HCEC 1CT (cell line): ENCODE results near the gene CDC42EP5.
"Not testable (repeated sequence)": the region's sequence is repeated elsewhere in the genome, so short reads cannot be mapped to it uniquely, and the experiment has no call there.

Experiments used
- DNase-seq: peaks from one replicate; pipeline ENCODE4 v3.0.0-alpha.2; 2017

Gene CDC42EP5

GRCh38 chr19:54489341-54489740, 16.2 kb upstream of the CDC42EP5 start:
- DNase-seq, result no peak

- DNase-seq, result no peak
Observed at GRCh38 chr19:54485851-54486250, 12.8 kb upstream of the CDC42EP5 start.

GRCh38 chr19:54484451-54484850, 11.4 kb upstream of the CDC42EP5 start:
- no peak for DNase-seq

- DNase-seq, result no peak
Observed at GRCh38 chr19:54482889-54483288, 9.8 kb upstream of the CDC42EP5 start.

- peak; percentile 42 for DNase-seq
Observed at GRCh38 chr19:54481326-54481930, 8.3 kb upstream of the CDC42EP5 start.

GRCh38 chr19:54480051-54480450, 7.0 kb upstream of the CDC42EP5 start:
- no peak for DNase-seq

GRCh38 chr19:54478677-54479266, 5.7 kb upstream of the CDC42EP5 start:
- DNase-seq, result peak; percentile 23

- DNase-seq, result no peak
Observed at GRCh38 chr19:54477650-54478049, 4.6 kb upstream of the CDC42EP5 start.

GRCh38 chr19:54475706-54476105, 2.6 kb upstream of the CDC42EP5 start:
- DNase-seq, result no peak

GRCh38 chr19:54473892-54474372, 836 bp upstream of the CDC42EP5 start:
- DNase-seq, result no peak

- DNase-seq, result no peak
Observed at GRCh38 chr19:54470991-54471782, 1.9 kb downstream of the CDC42EP5 start.

- DNase-seq, result no peak
Observed at GRCh38 chr19:54470276-54470887, 2.7 kb downstream of the CDC42EP5 start.

- DNase-seq, result no peak
Observed at GRCh38 chr19:54469496-54469934, 3.6 kb downstream of the CDC42EP5 start.

- not testable (repeated sequence) for DNase-seq
Observed at GRCh38 chr19:54466110-54466480, 7.0 kb downstream of the CDC42EP5 start.

GRCh38 chr19:54465426-54466109, 7.5 kb downstream of the CDC42EP5 start:
- DNase-seq, result no peak

- peak; percentile 89 for DNase-seq
Observed at GRCh38 chr19:54464630-54465425, 8.3 kb downstream of the CDC42EP5 start.

GRCh38 chr19:54464044-54464629, 9.0 kb downstream of the CDC42EP5 start:
- DNase-seq, result peak; percentile 76

- DNase-seq, result peak; percentile 98
Observed at GRCh38 chr19:54463531-54464043, 9.5 kb downstream of the CDC42EP5 start, which contains the start of gene LENG9. Gene LENG9 (minus strand): TSS chr19:54463778. CDS start chr19:54463526, 252 bp downstream.

GRCh38 chr19:54462655-54463530, 10.2 kb downstream of the CDC42EP5 start:
- DNase-seq, result peak; percentile 59

- DNase-seq, result no peak
Observed at GRCh38 chr19:54462047-54462654, 10.9 kb downstream of the CDC42EP5 start.
